ENCODE results near the gene ADGRF1.

DNA sequence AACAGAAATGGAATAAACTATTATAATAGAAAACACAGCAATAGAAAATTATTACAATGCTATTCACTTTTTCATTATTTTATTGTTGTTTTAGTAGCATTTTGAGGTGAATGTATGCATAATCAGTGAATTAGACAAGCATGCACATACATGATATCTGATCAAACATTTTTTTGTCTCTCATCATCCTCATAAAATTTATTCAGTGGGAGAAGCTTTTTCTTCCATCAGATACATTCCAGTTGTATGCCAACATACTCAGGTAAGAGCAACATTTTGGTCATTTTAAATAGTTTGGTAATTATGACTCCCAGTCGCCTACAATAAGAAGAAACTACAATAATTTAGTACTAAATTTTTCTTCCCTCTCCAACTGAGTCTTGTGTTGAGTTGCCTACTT lies 44.5 kb downstream of the ADGRF1 start:
- TF ChIP-seq, protein P1, sequence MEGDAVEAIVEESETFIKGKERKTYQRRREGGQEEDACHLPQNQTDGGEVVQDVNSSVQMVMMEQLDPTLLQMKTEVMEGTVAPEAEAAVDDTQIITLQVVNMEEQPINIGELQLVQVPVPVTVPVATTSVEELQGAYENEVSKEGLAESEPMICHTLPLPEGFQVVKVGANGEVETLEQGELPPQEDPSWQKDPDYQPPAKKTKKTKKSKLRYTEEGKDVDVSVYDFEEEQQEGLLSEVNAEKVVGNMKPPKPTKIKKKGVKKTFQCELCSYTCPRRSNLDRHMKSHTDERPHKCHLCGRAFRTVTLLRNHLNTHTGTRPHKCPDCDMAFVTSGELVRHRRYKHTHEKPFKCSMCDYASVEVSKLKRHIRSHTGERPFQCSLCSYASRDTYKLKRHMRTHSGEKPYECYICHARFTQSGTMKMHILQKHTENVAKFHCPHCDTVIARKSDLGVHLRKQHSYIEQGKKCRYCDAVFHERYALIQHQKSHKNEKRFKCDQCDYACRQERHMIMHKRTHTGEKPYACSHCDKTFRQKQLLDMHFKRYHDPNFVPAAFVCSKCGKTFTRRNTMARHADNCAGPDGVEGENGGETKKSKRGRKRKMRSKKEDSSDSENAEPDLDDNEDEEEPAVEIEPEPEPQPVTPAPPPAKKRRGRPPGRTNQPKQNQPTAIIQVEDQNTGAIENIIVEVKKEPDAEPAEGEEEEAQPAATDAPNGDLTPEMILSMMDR (conservative IDR thresholded peaks at IDR 0.05 in 1 of 2, IDR thresholded peaks at IDR 0.05 in 1 of 2; ENCODE audit: low read depth in 1 of 2, low read length in 2 of 2) = no peak
- TF ChIP-seq EZH2 (IDR thresholded peaks at IDR 0.05; ENCODE audit: low read length, missing control alignments) = no peak
